Stimulated activated CD4-positive, alpha-beta T cell treated with anti-CD3 and anti-CD28 coated beads, Interleukin-15, amount 100 ng/mL, for 48 hours (primary cell): ENCODE data around the gene TSHZ2.
A peak's percentile ranks its signal among the peaks of the same experiment; 100 is the strongest.

Experiments used
- DNase-seq, 2 donors: peaks; one replicate each; pipeline ENCODE4 v3.0.0-alpha.2; 2020; ENCODE audit warnings: low read depth in 2 of 2

Gene TSHZ2

DNA sequence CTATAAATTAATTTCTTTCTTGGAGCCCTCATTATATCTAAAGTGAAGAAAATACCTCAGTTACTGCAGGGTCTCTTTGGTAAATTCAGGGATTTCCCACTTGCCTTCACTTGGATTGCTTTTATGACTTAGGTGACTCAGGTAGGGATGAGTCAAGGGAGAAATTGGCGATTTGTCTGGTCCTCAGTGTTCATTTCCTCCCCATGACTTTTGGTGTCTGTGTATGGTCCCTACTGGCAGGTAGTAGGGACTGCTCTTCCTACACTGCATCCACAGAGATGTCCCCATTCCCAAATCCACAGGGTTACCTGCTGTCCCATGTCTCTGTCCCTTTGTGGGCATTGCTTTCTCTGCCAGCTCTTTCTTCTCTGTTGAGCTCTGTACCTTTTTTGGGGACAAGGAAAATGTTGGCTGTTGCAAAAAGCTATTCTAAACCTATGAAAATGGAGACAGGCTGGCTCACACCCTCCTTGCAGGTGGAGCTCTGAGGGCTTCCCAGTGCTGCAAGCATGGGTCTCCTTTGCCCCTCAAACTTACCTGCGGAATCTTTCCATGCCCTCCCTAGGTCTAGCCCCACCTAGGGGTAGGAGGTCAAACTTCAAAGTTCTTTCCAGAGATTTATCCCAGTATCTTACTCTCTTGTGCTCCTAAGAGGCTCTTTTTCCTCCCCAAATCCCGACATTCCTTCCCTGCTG lies 409.6 kb downstream of the TSHZ2 start:
- no peak for DNase-seq

DNA sequence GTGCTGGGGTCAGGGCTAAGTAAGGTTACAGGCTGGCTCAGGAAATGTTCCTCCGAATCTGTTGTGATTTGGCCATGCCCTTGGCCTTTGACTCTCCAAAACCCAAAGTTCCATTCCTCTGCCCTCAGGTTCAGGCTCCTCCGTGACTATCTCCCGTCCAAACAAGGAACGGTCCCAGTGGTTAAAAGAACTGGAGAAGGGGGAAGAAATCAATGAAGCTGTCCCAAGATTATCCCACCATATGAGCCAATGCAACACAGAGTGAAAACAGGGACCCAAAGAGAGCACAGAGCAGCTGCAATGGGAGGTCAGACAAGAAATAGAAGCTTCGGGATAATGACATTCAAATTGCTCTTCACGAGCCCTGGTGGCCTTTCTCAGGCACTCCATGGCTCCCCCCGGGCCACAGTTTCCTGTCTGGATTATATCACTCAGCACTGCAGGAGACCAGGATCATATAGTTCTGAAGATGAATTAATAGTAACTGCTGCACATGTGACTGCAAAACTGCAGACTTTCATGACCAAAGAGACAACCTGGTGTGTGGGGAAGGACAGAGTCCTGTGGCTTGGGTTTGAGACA lies 410.2 kb downstream of the TSHZ2 start:
- no peak for DNase-seq

DNA sequence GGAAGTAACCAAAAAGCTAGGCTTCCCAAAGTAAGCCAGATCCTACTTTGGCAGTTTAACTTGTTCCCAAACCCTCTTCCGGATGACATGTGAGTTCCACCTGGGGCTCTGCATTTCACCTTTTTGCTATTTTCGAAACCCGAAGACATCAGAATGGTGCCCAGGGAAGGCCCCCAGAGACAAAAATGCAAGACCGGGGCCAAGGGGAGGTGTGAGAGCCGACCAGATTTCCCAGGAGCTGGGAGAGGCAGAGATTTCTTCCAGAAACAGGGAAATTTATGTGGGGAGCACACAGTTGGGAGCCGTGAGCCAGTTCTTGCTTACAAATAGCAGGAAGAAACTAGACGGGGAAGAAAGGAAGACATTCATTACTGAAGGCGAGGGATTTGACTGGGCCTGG lies 411.8 kb downstream of the TSHZ2 start:
- DNase-seq = no peak

DNA sequence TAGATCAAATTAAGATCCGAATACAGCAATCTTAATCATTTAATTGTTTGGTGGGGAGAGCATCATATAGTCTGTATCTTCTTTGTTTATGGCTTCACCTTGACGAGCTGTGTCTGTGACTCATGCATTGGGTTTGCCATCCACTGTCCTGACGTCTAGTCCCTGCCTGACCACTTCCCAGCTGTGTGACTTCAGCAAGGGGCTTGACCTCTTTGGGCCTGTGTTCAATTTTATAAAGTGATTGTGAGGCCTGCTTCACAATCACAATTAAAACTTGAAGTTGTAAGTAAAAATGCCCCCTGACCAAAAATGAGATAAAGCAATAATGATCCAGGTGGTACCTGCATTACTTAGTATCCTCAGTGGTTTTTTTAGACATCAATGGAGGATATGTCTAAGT lies 412.2 kb downstream of the TSHZ2 start:
- DNase-seq = no peak

DNA sequence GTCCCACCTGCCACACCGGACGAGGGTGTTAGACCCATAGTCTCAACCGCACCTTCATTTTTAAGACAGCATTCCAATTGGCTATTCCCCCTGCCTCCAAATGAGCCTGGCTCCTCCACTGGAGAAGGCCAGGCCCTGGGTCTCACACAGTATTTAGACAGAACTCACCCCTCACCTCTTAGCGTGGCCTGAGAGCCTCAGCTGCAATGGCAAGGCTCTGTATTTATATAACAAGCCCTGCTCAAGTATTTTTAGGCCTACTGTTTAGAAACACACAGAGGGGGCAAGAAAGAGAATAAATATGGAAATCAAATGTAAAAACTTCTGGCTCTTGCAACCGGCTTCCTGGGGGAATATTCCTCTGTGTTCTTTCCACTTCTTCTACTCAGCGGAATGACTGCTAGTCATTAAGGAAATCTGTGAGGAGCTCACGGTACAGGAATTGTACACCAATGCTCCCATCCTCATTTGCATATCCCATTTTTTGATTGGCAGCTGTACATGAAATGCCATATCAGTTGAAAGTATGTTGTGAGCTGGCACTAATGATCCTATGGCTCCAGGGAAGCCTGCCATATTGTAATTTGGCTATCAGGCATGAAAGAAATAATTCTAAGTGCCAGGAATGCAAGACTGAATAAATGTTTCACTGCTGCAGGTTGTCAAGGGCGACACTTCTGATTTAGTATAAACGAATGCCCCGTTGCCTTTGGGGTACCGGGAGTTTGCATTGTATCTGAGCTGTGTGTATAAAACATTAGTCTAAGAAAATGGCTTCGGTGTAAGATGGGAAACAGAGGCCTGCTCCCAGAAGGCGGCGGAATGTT lies 414.0 kb downstream of the TSHZ2 start:
- no peak for DNase-seq

DNA sequence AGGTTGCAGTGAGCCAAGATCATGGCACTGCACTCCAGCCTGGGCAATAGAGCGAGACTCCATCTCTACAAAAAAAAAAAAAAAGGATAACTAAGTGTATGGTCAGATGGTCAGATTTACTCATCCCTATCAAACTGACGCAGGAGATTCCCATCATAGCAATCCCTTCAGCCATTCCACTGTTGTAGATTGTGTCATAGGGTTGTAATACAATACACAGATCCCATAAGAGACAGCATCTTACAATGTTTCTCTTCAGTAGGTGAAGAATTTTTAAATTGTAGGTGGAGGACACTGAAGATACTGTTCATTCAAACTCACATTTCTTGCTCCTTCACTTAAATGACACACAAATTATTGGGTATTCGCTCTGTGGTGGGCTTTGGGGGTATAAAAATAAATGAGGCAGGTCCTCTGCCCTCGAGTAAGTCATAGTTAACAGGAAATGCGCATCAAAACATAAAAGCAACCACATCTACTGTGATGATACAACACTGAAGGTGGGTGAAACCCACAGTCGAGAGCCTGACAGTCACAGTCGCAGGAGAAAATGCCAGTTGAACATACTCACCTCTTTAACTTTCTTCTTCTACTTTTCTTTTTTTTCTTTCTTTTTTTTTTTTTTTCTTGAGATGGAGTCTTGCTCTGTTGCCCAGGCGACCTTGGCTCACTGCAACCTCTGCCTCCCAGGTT lies 416.0 kb downstream of the TSHZ2 start:
- DNase-seq = peak in 1 of 2 donors; percentile 9

DNA sequence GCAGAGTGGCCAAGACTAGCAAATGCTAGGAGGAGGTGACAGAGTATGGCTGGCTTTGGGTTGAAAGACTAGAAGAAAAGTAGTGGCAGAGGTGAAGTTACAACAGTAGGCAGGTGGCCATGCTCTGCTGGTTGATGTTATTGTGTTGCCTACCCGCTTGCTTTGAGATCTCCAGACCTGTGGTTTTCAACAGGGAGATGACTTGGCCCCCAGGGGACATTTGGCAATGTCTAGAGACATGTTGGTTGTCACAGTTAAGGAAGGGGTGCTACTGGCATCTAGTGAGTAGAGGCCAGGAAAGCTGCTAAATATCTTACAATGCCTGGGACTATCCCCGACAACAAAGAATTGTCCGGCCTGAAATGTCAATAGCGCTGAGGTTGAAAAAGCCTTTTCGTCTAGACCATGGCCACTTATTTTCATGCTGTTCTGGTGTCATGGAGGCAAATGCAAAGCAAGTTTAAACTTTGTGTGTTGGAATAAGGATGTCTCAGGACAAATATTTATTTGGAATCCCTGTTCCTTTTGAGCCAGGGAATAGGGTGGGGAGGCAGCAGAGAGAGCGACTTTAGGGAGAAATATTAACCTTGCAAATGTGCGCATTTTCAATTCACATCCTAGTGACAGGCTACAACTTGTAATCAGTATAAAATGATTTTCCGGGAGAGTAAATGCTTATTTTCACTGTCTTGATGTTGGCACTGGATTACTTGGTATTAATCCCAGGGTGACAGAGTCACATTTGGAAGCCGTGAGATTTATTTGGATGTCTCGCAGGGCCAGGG lies 417.6 kb downstream of the TSHZ2 start:
- DNase-seq = no peak

DNA sequence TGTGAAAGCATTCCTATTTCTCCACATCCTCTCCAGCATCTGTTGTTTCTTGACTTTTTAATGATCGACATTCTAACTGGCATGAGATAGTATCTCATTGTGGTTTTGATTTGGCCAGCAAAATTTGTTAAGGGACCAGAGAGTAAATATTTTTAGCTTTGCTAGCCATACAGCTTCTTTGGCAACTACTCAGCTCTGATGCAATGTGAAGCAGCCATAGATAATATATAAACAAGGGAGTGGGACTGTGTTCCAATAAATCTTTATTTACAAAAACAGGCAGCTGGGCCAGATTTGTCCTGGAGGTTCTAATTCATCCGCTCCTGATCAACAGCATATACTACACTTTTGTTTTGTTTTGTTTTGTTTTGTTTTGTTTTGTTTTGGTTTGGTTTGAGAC lies 418.6 kb downstream of the TSHZ2 start:
- DNase-seq = no peak

DNA sequence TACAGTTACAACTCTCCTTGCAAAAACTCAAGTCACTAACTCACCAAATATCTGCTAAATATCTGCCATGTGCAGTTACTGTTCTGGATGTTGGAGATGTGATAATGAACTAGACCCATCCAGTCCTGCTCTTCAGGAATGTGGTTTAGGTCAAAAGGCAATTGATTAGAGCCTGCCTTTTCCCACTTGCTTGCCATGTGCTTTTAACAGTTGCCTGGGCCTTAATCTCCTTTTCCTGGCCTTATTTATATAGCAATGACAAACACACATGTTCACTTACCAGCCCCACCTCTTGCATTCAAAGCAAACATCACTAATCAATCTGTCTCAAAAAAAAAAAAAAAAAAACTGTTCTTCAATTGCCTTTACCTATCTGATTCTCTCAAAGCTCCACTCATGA lies 422.3 kb downstream of the TSHZ2 start:
- no peak for DNase-seq

DNA sequence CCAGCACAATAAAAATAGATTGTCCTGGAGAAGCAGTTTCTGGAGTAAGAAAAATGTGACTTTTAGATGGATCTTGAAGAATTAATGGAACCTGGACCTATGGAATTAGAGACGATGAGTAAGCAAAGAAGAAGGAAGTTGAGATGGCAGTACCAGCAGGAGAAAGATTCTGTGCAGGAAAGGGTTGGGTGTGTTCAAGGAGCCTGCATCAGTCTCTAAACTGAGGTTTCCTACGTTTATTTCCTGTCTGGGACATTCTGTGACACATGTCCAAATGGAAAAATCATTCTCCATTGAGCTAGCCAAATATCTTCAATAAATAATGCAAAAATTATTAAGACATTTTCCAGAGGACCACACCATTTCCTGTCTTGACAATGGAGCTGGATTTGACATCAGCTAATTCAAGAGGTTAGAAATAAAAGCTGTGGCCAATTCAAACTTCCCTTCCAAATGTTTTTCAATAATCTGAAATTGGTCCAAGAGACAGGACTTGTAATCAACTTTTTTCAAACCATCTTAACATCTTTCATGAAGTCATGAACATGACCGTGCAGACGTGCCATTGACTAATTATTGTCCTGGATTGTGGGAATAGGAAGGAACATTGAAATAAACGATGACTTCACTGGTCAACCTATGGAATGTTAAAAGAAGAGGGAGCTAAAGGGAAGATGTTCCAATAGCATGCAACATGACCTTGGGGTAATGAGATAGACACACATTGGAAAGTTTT lies 423.2 kb downstream of the TSHZ2 start:
- no peak for DNase-seq

DNA sequence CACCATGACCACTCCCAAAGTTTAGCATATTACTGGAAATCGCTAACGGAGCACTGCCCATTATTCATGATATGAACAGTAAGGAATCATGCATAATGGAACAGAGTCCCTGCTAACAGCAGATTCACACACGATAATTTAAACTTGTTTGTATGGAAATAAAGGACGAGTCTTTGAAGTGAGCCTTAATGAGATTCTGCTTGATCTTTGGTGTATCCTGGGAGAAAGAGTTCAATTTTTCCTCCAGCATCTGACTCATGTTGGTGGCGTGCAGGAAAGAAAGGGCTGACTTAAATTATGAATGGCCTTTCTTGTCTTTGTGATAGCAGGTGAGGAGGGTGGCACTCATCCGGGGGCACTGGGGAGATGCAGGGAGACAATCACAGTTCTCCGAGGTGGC lies 426.9 kb downstream of the TSHZ2 start:
- no peak for DNase-seq

DNA sequence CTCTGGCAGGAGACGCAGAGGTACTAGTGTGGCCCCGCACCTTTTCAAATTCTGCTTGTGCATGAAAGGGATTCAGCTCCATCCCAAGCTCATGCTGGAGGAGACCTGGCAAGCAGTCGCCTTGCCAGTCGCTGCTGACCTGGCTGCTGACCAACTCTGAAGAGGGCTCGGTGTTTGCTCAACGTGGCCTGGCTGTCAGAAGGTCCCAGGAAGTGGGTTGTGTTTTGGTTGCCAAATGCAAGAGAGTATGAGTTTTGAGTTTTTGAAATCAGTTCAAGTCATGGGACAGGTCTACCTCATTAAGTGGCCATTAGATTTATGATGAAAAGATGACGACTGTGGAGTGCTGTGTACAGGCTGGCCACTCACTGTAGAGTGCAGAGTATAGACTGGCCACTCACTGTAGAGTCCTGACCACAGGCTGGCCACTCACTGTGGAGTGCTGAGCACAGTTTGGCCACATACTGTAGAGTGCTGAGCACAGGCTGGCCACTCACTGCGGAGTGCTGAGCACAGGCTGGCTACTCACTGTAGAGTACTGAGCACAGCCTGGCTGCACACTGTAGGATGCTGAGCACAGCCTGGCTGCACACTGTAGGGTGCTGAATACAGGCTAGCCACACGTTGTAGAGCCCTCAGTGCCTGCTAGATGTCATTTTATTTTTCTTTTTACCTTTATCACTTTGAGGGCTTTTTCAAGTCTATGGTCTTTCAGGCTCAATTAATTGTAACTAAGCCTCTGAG lies 427.6 kb downstream of the TSHZ2 start:
- no peak for DNase-seq

DNA sequence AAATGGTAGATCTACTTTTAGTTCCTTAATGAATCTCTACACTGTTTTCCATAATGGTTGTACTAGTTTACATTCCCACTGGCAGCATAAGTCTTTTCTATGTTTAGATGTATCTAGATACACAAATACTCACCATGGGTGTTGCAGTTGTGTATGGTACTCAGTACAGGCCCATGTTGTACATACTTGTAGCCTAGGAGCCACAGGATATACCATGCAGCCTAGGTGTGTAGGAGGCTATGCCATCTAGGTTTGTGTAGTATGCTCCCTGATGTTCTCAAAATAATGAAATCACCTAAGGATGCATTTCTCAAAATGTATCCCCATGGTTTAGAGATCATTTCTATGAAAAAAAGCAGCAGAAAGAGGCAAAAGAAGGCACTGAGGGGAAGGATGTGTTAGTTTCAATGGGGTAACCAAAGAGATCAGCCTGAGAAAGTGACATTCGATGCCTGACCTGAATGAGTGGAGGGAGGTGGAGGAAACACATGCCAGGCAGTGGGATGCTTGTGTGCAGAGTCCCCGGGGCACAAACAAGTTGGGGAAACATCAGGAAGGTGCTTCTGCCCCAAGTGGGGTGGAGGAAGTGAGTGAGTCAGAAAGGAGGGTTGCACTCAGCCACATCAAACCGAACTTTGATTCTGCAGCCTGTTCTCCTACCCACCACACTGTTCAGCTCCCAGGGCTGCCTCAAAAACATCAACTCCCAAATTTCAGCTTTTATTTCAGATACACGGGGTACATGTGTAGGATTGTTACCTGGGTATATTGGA lies 430.3 kb downstream of the TSHZ2 start:
- no peak for DNase-seq

DNA sequence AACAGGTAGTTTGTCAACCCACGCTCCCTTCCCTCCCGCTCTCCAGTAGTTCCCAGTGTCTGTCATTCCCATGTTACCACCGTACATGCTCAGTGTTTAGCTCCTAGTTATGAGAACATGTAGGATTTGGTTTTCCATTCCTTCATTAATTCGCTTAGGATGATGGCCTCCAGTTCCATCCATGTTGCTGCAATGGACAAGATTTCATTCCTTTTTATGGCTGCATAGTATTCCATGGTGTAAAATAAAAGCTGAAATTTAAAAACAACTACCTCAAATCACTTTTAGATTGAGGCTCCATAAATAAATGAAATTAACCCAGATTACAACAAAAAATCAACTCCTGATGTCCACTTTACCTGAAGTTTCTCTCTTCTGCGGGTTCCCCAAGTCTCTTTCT lies 430.9 kb downstream of the TSHZ2 start:
- no peak for DNase-seq

DNA sequence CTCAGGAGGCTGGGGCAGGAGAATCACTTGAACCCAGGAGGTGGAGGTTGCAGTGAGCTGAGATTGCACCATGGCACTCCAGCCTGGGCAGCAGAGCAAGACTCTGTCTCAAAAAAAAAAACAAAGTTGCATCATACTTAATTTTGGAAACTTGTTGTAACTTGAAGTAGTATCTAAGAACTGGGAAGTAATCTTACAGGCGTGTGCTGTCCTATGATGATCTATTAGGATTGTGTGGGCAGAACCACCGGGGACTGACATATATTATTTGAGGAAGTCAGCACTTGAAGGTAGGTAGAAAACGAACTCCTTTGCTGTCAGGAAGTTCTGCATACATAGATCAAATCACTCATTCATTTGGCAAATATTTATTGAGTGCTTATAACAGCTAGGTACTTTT lies 433.0 kb downstream of the TSHZ2 start:
- no peak for DNase-seq

DNA sequence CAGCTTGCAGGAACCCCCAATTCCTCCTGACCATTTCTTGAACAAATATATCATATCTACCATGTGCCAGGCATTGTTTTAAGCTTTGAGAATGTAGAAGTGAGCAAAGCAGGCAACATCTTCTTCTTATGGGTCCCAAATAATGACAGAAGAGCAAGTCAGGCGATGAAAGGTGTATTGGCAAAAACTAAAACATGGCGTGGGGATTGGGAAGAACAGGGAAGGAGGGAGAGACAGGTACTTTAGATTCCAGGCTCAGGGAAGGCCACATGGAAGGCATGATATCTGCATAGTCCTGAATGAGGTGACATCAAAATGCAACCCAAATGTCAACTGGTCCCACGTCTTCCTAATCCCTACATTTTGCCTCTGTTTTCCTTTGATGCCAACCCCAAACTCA lies 434.4 kb downstream of the TSHZ2 start:
- no peak for DNase-seq

DNA sequence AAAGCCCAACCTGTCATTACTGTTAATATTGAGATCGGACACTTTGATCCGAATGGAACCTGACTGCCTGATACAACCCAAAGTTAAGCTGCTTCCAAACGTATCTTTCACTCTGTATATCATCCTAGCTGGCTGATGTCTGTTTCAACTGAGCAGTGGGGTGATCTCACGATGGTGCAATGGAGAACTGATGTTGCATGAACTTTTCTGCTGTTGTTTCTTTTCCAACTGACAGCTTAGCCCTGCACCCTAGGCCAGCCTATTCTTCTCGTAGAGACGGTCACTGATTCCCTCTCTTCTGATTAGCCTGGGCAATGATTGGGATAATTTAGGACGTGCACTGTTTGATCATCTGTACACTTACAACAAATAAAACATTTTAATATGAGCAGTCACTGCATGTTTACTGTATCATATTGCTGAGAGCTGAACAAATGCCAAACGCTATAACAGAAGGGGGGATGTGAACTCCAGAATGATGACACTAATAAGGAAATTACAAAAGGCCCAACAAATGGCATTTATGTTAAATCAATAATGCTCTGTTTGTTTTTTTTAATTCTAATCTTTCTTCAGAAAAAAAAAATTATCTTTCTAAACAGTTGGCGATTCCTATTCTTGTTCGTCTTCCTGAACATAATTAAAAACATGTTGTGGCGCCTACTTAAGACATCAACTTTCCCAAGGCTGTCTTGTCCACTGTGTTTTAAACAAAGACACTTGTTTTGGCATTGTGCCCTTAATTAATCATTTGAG lies 436.7 kb downstream of the TSHZ2 start:
- DNase-seq = no peak

DNA sequence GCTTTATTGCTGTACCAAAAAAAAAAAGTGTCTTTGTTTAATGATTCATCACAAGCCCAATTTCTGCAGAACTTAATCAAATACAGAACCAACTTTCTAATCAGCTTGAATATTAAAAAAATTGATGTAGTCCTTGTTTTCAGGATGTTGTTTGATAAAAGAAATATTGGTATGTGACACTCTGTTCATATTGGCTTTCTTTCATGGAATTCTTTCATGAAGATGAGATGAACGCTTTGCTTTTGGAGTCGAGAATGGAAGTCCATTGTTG lies 437.2 kb downstream of the TSHZ2 start:
- DNase-seq = no peak

DNA sequence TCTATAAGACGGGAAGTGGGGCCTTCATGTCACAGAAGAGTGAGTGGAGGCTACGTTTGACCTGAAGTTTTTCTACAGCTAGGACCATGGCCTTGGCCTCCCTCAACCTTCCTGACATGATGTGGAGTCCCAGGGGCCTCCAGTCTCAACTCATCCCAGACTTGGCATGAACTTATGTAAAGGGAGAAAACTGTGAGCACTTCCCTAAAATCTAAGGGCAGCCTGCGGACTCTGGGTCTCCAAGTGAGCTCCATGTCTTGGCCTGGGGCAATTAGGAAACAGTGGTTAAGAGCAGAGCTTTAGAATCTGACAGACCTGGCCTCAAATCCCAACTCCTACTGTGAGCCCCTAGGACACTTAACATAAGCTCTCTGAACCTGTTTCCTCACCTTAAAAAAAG lies 439.0 kb downstream of the TSHZ2 start:
- DNase-seq = no peak
